ENCODE results near the gene SCP2.
"Not testable (repeated sequence)": the region's sequence is repeated elsewhere in the genome, so short reads cannot be mapped to it uniquely, and the experiment has no call there.

Gene SCP2

GRCh38 chr1:52967666-52968065, 40.6 kb downstream of the SCP2 start:
- no peak for DNase-seq

DNA sequence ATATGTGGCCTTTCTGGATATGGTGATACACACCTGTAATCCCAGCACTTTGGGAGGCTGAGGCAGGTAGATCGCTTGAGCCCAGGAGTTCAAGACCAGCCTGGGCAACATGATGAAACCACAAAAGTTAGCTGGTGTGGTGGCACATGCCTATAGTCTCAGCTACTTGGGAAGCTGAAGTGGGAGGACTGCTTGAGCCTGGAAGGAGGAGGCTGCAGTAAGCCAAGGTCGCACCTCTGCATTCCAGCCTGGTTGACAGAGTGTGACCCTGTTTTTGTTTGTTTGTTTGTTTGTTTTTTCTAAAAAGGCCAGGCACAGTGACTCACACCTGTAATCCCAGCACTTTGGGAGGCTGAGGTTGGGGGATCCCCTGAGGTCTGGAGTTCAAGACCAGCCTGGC, 42.2 kb downstream of the SCP2 start:
- DNase-seq: not testable (repeated sequence)

GRCh38 chr1:52970149-52970548, 43.1 kb downstream of the SCP2 start:
- DNase-seq: no peak

DNA sequence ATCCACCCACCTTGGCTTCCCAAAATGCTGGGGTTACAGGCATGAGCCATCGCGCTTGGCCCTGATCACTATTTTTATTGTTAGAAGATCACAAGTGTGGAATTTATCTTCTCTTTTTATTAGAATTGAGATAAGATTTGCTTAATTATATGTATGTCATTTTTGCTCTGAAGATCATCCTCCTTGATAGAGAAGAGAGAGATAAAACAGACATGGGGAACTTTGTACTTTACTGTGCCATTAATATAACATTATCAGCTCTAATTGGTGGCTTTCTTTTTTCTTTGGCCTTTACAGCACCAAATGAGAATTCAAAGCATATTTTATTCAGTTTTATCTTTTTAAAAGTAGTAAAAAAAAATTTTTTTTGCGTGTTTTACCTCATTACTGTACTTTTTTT, 46.8 kb downstream of the SCP2 start:
- DNase-seq: no peak

DNA sequence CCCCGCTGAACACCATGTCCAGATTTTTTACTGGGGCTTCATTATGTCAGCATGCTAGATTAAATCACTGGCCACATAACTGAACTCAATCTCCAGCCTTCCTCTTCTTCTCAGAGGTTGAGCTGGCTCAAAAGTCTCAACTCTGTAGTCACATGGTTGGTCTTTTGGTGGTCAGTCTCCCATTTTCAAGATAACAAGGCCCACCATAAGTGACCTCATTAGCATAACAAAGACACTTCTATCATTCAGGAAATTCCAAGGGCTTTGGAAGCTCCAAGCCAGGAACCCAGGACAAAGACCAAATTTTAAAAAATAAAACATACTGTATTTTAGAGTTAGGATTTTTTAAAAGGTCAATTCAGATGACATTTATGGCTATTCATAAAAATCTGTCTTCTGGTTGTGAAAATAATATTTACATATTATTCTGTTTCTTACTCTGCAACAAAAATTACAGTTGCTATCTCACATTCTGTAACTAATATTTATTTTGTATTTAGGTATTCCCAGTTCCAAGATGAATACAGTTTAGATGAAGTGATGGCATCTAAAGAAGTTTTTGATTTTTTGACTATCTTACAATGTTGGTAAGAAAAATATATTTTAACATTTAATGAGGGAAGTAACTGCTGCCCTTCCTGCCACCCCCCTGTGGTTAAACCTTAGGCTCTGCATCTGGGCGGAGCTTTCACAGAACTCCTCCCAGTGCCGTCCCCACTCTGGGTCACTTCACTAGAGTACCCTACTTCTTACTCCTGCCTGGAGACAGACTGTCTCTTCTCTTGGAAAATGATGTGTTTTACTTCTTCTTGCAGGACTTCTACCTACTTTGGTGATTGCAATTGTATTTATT, 49.3 kb downstream of the SCP2 start:
- no peak for DNase-seq

GRCh38 chr1:52978045-52978444, 51.0 kb downstream of the SCP2 start:
- DNase-seq: no peak

- not testable (repeated sequence) for DNase-seq
These were observed 65.7 kb downstream of the SCP2 start for GRCh38 chr1:52992733-52993132.

GRCh38 chr1:52994656-52995055, 67.6 kb downstream of the SCP2 start:
- no peak for DNase-seq

GRCh38 chr1:52996653-52997052, 69.6 kb downstream of the SCP2 start:
- no peak for DNase-seq

GRCh38 chr1:53001128-53001527, 74.1 kb downstream of the SCP2 start:
- DNase-seq: no peak

- DNase-seq: not testable (repeated sequence)
These were observed 79.5 kb downstream of the SCP2 start for GRCh38 chr1:53006612-53007011.

GRCh38 chr1:53010247-53010646, 83.2 kb downstream of the SCP2 start:
- not testable (repeated sequence) for DNase-seq

GRCh38 chr1:53011175-53011574, 84.1 kb downstream of the SCP2 start:
- DNase-seq: no peak

GRCh38 chr1:53014791-53015507, 87.9 kb downstream of the SCP2 start:
- peak in 54 of 58 donors; percentile 4 to 80 (median 44) for DNase-seq

DNA sequence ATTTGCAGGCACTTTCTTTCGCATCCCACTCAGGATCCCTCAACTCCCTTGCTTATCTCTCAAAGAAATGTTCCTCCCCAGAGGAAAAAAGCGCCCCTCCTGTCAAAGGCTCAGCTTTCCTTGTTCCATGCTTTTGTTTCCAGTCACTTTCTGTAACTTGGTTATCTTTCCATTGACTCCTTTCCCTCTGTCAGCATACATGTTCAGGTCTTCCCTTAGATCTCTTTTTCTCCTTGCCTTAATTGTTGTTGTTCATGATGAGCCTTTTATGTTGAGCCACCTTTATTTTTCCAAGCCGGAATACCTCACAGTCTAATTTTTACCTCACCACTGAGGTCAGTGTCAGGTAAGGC, 88.4 kb downstream of the SCP2 start:
- no peak for DNase-seq

- no peak for DNase-seq
These were observed 89.6 kb downstream of the SCP2 start for GRCh38 chr1:53016705-53017104.

GRCh38 chr1:53020588-53020987, 93.5 kb downstream of the SCP2 start:
- no peak for DNase-seq

DNA sequence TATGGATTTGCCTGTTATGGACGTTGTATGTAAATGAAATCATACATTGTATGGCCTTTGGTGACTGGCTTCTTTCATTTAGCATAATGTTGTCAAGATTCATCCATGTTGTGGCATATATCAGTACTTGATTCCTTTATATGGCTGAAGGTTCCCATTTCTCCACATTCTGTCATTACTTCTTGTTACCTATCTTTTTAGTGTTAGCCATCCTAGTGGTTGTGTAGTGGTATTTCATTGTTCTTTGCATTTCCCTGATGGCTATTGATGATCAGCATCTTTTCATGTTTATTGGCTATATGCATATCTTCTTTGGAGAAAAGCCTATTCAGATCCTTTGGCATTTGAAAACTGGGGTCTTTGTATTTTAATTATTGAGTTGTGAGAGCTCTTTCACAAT, 95.1 kb downstream of the SCP2 start:
- DNase-seq: no peak

- DNase-seq: no peak
These were observed 96.5 kb downstream of the SCP2 start for GRCh38 chr1:53023546-53023945.

- DNase-seq: no peak
These were observed 97.0 kb downstream of the SCP2 start for GRCh38 chr1:53024117-53024516.

DNA sequence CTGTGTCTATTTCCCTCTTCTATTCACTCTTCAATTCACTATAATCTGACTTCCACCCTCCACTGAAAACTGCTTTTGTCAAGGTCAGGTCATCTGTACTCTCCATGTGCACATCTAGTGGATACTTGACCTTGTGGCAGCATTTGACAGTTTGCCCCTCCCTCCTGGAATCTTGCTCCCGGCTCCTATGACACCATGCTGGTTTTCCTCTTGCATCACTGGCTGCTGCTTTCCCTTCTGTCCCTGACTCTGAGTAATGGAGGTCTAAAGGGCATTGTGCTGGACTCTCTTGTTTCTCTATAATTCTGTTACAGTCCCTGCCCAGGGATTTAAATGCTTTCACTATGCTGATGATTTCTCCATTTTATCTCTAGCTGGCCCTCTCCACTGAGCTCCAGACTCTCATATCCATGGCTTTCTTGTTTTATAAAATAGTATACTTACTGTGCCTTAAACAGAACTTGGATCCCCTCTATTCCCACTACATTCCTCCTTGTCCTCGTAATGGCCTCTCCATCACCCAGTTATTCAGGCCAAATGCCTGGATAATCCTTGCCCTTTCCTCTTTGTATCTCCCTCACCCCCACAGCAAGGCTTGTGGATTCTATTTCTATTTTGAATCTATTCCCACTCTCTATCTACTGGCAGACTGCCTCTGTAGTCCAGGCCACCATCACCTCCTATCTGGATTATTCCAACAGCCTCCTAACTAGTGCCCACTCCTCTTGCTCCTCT, 98.1 kb downstream of the SCP2 start:
- no peak for DNase-seq

GRCh38 chr1:53025769-53026112, 98.7 kb downstream of the SCP2 start:
- DNase-seq: no peak

Data from anterior cingulate cortex (tissue), 58 donors.